OCI-LY1 (cell line): ENCODE measurements around the gene ELAVL1.

Experiments used
- H2AFZ ChIP-seq: fragments of 200-600 bp; sonication (generic), shearing (Covaris generic); 2 replicates; pipeline ENCODE4 v1.6.0; 2014; ENCODE audit warnings: antibody characterized with exemption, mild to moderate bottlenecking, low read length
- H3F3A ChIP-seq: fragments of 200-600 bp; sonication (generic), shearing (Covaris generic); 2 replicates; pipeline ENCODE4 v1.6.0; 2014; ENCODE audit warnings: mild to moderate bottlenecking, antibody characterized with exemption, low read length, moderate library complexity; ENCODE audit not compliant: insufficient read depth
- H3K27ac ChIP-seq: fragments of 200-600 bp; sonication (generic); 2 replicates; pipeline ENCODE4 v1.5.1; 2014; ENCODE audit warnings: low read length, mixed run types, mild to moderate bottlenecking, low read depth; ENCODE audit not compliant: poor library complexity, severe bottlenecking
- H3K27me3 ChIP-seq: fragments of 200-600 bp; sonication (generic); 2 replicates; pipeline ENCODE4 v1.6.0; 2014; ENCODE audit warnings: antibody characterized with exemption, mild to moderate bottlenecking, low read length, moderate library complexity; ENCODE audit not compliant: insufficient read depth
- H3K36me3 ChIP-seq: fragments of 200-600 bp; sonication (generic); 2 replicates; pipeline ENCODE4 v1.6.1; 2014; ENCODE audit warnings: mild to moderate bottlenecking, antibody characterized with exemption, low read length, moderate library complexity, mixed read lengths; ENCODE audit not compliant: insufficient read depth
- H3K4me1 ChIP-seq: fragments of 200-600 bp; sonication (generic); 2 replicates; pipeline ENCODE4 v1.5.1; 2014; ENCODE audit warnings: mild to moderate bottlenecking, low read length, moderate library complexity; ENCODE audit not compliant: insufficient read depth, severe bottlenecking
- H3K4me2 ChIP-seq: fragments of 200-600 bp; sonication (generic), shearing (Covaris generic); 2 replicates; pipeline ENCODE4 v1.6.1; 2014; ENCODE audit warnings: low read length
- H3K4me3 ChIP-seq: fragments of 200-600 bp; sonication (generic); 2 replicates; pipeline ENCODE4 v1.5.1; 2014; ENCODE audit warnings: low read length, low read depth, mild to moderate bottlenecking, mixed read lengths; ENCODE audit not compliant: poor library complexity, severe bottlenecking
- H3K79me2 ChIP-seq: fragments of 200-600 bp; shearing (Covaris generic); 2 replicates; pipeline ENCODE4 v1.6.1; 2016; ENCODE audit warnings: mixed run types, low read length, mixed read lengths; ENCODE audit not compliant: insufficient read depth
- H3K9ac ChIP-seq: fragments of 200-600 bp; sonication (generic), shearing (Covaris generic); 2 replicates; pipeline ENCODE4 v1.6.1; 2014; ENCODE audit warnings: mild to moderate bottlenecking, low read length, mixed read lengths
- H3K9me2 ChIP-seq: fragments of 200-600 bp; sonication (generic), shearing (Covaris generic); 2 replicates; pipeline ENCODE4 v1.6.1; 2014; ENCODE audit warnings: low read depth, mild to moderate bottlenecking, low read length, mixed read lengths
- H3K9me3 ChIP-seq: fragments of 200-600 bp; shearing (Covaris generic); 2 replicates; pipeline ENCODE4 v1.6.1; 2014; ENCODE audit warnings: low read length, mixed read lengths
- H4K20me1 ChIP-seq: fragments of 200-600 bp; sonication (generic), shearing (Covaris generic); 2 replicates; pipeline ENCODE4 v1.6.0; 2016; ENCODE audit warnings: mild to moderate bottlenecking, low read length; ENCODE audit not compliant: insufficient read depth
- EZH2 ChIP-seq: fragments of 200-600 bp; sonication (generic), shearing (Covaris generic); IDR thresholded peaks from 2 replicates; pipeline ENCODE4 v1.8.0; 2017; ENCODE audit warnings: borderline replicate concordance, mixed run types, mild to moderate bottlenecking, antibody characterized with exemption, low read length, moderate library complexity, mixed read lengths
- TF ChIP-seq, protein P1 (sequence below): fragments of 200-600 bp; sonication (generic), shearing (Covaris generic); IDR thresholded peaks from 2 replicates; pipeline ENCODE4 v1.5.1; 2017; ENCODE audit warnings: mild to moderate bottlenecking, antibody characterized with exemption, low read length, moderate library complexity, mixed read lengths

Gene ELAVL1

DNA sequence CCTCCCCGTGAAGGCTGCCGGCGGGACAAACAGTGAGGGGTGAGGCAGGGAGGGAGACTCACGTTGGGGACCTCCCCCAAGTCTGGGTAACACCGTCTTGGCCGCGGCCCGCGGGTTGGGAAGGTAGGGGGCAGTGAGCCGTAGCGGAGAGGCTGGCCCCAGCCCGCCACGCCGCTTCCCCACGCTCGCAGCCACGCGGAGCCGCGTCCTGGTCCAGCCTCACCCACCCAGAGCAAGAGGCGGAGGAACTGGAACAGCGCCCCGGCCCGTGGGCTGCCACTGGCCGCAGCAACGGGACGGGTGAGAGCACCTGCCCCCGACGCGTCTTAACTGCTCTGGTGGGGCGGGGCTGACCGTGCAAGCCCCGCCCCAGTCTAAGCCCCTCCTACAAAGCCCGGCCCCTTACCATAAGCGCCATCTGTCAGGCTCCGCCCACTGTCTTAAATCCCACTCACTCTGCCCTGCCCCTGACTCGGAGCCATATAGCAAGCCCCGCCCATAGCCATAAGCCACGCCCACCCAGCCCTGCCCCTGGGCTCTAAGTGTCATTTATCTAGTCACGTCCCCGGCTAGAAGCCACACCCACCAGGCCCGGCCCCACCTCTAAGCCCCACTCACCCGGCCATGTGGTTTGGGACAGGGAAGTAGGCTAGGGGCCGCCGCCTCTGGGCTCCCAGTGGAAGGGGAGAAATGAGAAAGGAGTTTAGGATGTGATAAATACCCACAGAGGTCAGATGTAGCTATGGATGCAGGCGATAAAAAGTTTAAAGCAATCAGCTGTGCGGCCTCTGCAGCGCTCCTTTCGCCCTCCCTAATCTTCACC is 45.0 kb upstream of the ELAVL1 start:
- no peak overlapping the region for H2AFZ ChIP-seq
- no peaks in the 10 kb centered on the region for H4K20me1 ChIP-seq
- no peaks in the 10 kb centered on the region for H3K27me3 ChIP-seq
- no peaks in the 10 kb centered on the region for H3F3A ChIP-seq
- no peaks in the 10 kb centered on the region for H3K4me1 ChIP-seq
- H3K79me2 ChIP-seq = no peaks in the 10 kb centered on the region
- H3K9me3 ChIP-seq = no peaks in the 10 kb centered on the region
- no peak overlapping the region for H3K27ac ChIP-seq
- TF ChIP-seq EZH2 = no peak
- TF ChIP-seq, protein P1, sequence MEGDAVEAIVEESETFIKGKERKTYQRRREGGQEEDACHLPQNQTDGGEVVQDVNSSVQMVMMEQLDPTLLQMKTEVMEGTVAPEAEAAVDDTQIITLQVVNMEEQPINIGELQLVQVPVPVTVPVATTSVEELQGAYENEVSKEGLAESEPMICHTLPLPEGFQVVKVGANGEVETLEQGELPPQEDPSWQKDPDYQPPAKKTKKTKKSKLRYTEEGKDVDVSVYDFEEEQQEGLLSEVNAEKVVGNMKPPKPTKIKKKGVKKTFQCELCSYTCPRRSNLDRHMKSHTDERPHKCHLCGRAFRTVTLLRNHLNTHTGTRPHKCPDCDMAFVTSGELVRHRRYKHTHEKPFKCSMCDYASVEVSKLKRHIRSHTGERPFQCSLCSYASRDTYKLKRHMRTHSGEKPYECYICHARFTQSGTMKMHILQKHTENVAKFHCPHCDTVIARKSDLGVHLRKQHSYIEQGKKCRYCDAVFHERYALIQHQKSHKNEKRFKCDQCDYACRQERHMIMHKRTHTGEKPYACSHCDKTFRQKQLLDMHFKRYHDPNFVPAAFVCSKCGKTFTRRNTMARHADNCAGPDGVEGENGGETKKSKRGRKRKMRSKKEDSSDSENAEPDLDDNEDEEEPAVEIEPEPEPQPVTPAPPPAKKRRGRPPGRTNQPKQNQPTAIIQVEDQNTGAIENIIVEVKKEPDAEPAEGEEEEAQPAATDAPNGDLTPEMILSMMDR = no peak
- no peak overlapping the region; the same call in 1 of the 2 replicates for H3K9ac ChIP-seq
- H3K36me3 ChIP-seq = no peaks in the 10 kb centered on the region
- H3K9me2 ChIP-seq = no peaks in the 10 kb centered on the region
- peak overlapping the region; percentile 51 for H3K4me3 ChIP-seq
- H3K4me2 ChIP-seq = peak overlapping the region; percentile 64

DNA sequence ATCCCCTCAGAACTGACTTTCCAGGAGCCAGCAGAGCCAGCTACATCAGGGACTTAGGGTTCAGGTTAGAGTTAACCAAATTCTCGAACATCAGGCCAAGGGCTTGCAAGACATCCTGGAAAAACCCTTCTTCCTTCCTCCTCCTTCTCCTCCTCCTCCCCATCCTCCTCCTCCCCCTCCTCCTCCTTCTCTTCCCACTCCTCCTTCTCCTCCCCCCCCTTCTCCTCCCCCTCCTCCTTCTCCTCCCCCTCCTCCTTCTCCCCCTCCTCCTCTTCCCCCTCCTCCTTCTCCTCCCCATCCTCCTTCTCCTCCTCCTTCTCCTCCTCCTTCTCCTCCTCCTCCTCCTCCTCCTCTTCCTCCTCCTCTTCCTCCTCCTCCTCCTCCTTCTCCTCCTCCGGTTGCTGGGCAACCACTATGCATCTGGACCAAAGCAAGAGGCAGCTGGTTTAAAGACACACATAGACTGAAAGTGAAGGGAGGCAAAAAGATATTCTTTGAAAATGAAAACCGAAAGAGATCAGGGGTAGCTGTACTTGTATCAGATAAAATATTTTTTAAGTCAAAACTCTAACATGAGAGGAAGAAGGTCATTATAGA is 41.2 kb upstream of the ELAVL1 start:
- Histone ChIP-seq H3K9me3 (no peaks in the 10 kb centered on the region), H3K4me3 (no peak overlapping the region), H4K20me1 (no peaks in the 10 kb centered on the region), H3F3A (no peaks in the 10 kb centered on the region), H3K79me2 (no peaks in the 10 kb centered on the region), H3K9ac (no peak overlapping the region), H3K4me1 (no peaks in the 10 kb centered on the region), H3K27me3 (no peaks in the 10 kb centered on the region), H3K4me2 (no peak overlapping the region), H2AFZ (no peak overlapping the region), H3K36me3 (no peaks in the 10 kb centered on the region), H3K27ac (no peak overlapping the region), H3K9me2 (no peaks in the 10 kb centered on the region)
- TF ChIP-seq EZH2 = no peak
- TF ChIP-seq, protein P1 = no peak

DNA sequence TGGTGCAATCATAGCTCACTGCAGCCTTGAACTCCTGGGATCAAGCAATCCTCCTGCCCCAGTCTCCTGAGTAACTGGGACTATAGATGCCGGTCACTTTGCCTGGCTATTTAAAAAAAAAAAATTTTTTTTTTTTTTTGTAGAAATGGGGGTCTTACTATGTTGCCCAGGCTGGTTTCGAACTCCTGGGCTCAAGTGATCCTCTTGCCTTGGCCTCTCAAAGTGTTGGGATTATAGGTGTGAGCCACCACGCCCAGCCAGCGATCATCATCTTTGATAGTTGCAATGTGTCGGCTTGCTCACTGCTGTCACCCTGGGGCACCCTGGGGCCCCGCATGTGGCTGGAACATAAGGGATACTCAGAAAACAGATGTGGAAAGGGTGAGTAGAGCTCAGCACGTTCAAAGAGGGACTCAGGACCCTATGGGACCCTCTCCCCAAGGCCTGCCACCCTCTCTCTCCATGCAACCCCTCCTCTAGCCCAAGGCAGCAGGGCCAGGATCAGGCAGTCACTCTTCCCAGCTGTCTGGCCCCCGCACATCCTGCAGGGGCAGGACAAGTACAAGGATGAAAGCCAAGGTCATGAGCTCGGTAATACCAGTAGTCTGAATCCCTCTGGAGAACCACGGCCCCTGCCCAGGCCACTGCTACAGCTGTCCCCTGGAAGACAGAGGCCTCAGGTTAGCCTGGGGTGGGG is 40.6 kb upstream of the ELAVL1 start:
- Histone ChIP-seq H4K20me1 (no peaks in the 10 kb centered on the region), H3K9me3 (no peaks in the 10 kb centered on the region), H3K79me2 (no peaks in the 10 kb centered on the region), H3K27me3 (no peaks in the 10 kb centered on the region), H3K9me2 (no peaks in the 10 kb centered on the region), H3K36me3 (no peaks in the 10 kb centered on the region), H3K27ac (no peak overlapping the region), H3K4me1 (no peaks in the 10 kb centered on the region), H3K4me3 (no peak overlapping the region), H3F3A (no peaks in the 10 kb centered on the region), H3K9ac (no peak overlapping the region), H2AFZ (no peak overlapping the region), H3K4me2 (no peak overlapping the region)
- no peak for TF ChIP-seq EZH2
- TF ChIP-seq, protein P1 = no peak
